SK-N-SH (cell line): ENCODE results near the gene KRT71. TPM values are rescaled to one million over a fixed set of nuclear protein-coding genes. Genes with fewer than 3 reads are reported as not detected.

Source experiments
- CTCF ChIA-PET: fragments of 300-600, 350-600 bp; formaldehyde crosslinking; extraction: SDS; loops from one replicate; lab custom pipeline; 2021; lab: Yijun Ruan, JAX
- POLR2A ChIA-PET: fragments of 350-600 bp; sonication (Branson Sonifier 250); formaldehyde crosslinking; extraction: SDS; loops from one replicate; lab custom pipeline; 2020; ENCODE audit warnings: antibody characterized with exemption, inconsistent platforms; lab: Yijun Ruan, JAX
- DNase-seq: peaks from one replicate; pipeline ENCODE4 v3.0.0; 2012
- H2AFZ ChIP-seq: fragments of 200-600 bp; sonication (generic); 2 replicates; pipeline ENCODE4 v1.8.1; 2016; ENCODE audit warnings: antibody characterized with exemption, mild to moderate bottlenecking, low read depth
- H3F3A ChIP-seq: fragments of 200-600 bp; sonication (generic); replicated peaks from 2 replicates; pipeline ENCODE3; 2016; ENCODE audit warnings: antibody characterized with exemption, mild to moderate bottlenecking; ENCODE audit not compliant: insufficient read depth
- H3K27ac ChIP-seq, 2 experiments: fragments of 200-500 bp in 1 of 2; fragments of 200-600 bp in 1 of 2; sonication (Bioruptor generic) in 1 of 2; sonication (generic), shearing (Covaris generic) in 1 of 2; 2 replicates each; pipeline versions ENCODE4 v1.5.1 to v1.6.1; 2014 to 2016; ENCODE audit warnings: low read depth in 2 of 2, inconsistent platforms in 1 of 2, low read length in 1 of 2, mild to moderate bottlenecking in 1 of 2, mixed read lengths in 1 of 2
- H3K27me3 ChIP-seq: fragments of 200-600 bp; sonication (generic), shearing (Covaris generic); 2 replicates; pipeline ENCODE4 v1.6.1; 2016; ENCODE audit warnings: mixed run types; ENCODE audit not compliant: insufficient read depth
- H3K36me3 ChIP-seq, 2 experiments: fragments of 200-500 bp in 1 of 2; fragments of 200-600 bp in 1 of 2; sonication (Bioruptor generic) in 1 of 2; sonication (generic) in 1 of 2; replicated peaks in 1 of 2; 2 replicates each; pipeline versions ENCODE3 to v1.5.1; 2014 to 2016; ENCODE audit warnings: low read length in 1 of 2, mild to moderate bottlenecking in 1 of 2; ENCODE audit not compliant: insufficient read depth in 2 of 2, control insufficient read depth in 1 of 2
- H3K4me1 ChIP-seq, 2 experiments: fragments of 200-500 bp in 1 of 2; fragments of 200-600 bp in 1 of 2; sonication (Bioruptor generic) in 1 of 2; sonication (generic), shearing (Covaris generic) in 1 of 2; 2 replicates each; pipeline versions ENCODE4 v1.5.1 to v1.6.1; 2014 to 2016; ENCODE audit warnings: low read depth in 1 of 2, low read length in 1 of 2, mixed run types in 1 of 2; ENCODE audit not compliant: insufficient read depth in 2 of 2, control insufficient read depth in 1 of 2
- H3K4me2 ChIP-seq: fragments of 200-600 bp; sonication (generic), shearing (Covaris generic); 2 replicates; pipeline ENCODE4 v1.6.1; 2017; ENCODE audit warnings: mixed run types
- H3K4me3 ChIP-seq, 2 experiments: fragments of 200-500 bp in 1 of 2; fragments of 200-600 bp in 1 of 2; sonication (Bioruptor generic) in 1 of 2; sonication (generic), shearing (Covaris generic) in 1 of 2; 2 replicates each; pipeline versions ENCODE4 v1.5.1 to v1.8.1; 2014 to 2016; ENCODE audit warnings: low read depth in 2 of 2, inconsistent platforms in 1 of 2, low read length in 1 of 2, mild to moderate bottlenecking in 1 of 2, mixed read lengths in 1 of 2, moderate library complexity in 1 of 2
- H3K79me2 ChIP-seq: fragments of 200-600 bp; sonication (generic); 2 replicates; pipeline ENCODE4 v1.8.1; 2017; ENCODE audit warnings: mild to moderate bottlenecking; ENCODE audit not compliant: insufficient read depth
- H3K9ac ChIP-seq: fragments of 200-600 bp; sonication (generic); 2 replicates; pipeline ENCODE4 v1.6.1; 2017; ENCODE audit warnings: mixed run types
- H3K9me2 ChIP-seq: fragments of 200-600 bp; sonication (generic); 2 replicates; pipeline ENCODE4 v1.6.1; 2017; ENCODE audit warnings: mixed run types
- H3K9me3 ChIP-seq: fragments of 200-600 bp; sonication (generic); 2 replicates; pipeline ENCODE4 v1.6.1; 2017; ENCODE audit warnings: mixed run types, mild to moderate bottlenecking, moderate library complexity
- H4K20me1 ChIP-seq: fragments of 200-600 bp; sonication (generic); 2 replicates; pipeline ENCODE4 v1.6.1; 2017; ENCODE audit warnings: mild to moderate bottlenecking, mixed run types; ENCODE audit not compliant: insufficient read depth
- CHD2 ChIP-seq: fragments of 150-350 bp; IDR thresholded peaks from 2 replicates; pipeline ENCODE4 v1.6.1; 2018; ENCODE audit warnings: low read length; ENCODE audit not compliant: partially characterized antibody
- ELF1 ChIP-seq: IDR thresholded peaks from 2 replicates; pipeline ENCODE4 v1.4.0; 2012
- EP300 ChIP-seq, 2 experiments: IDR thresholded peaks; 2 replicates each; pipeline versions ENCODE4 v1.4.0 to v1.6.1; 2012; ENCODE audit warnings: borderline replicate concordance in 1 of 2, low read depth in 1 of 2, low read length in 1 of 2
- EZH2phosphoT487 ChIP-seq: fragments of 200-600 bp; sonication (generic); IDR thresholded peaks from 2 replicates; pipeline ENCODE4 v1.6.1; 2017; ENCODE audit warnings: low read depth, mixed run types, mild to moderate bottlenecking, antibody characterized with exemption, moderate library complexity, borderline replicate concordance
- MEF2A ChIP-seq: IDR thresholded peaks from 2 replicates; pipeline ENCODE4 v1.4.0; 2012; ENCODE audit warnings: low read depth, borderline replicate concordance
- RAD21 ChIP-seq: IDR thresholded peaks from 2 replicates; pipeline ENCODE4 v1.6.1; 2012; ENCODE audit warnings: mild to moderate bottlenecking, low read length
- RXRA ChIP-seq: IDR thresholded peaks from 2 replicates; pipeline ENCODE4 v1.4.0; 2012; ENCODE audit warnings: low read depth, mild to moderate bottlenecking, borderline replicate concordance
- TAF1 ChIP-seq: IDR thresholded peaks from 2 replicates; pipeline ENCODE4 v1.6.1; 2012; ENCODE audit warnings: low read depth, mild to moderate bottlenecking, low read length, moderate library complexity, borderline replicate concordance
- WGBS: methylation state at CpG from one replicate; pipeline ENCODE4 v1.1.6; 2017; ENCODE audit warnings: low lambda C conversion rate; 5-methylcytosine and 5-hydroxymethylcytosine counted together
- polyA plus RNA-seq, 3 experiments: library from polyadenylated mRNA; depleted of rRNA; stranded (reverse); fragments of >200 nt; gene quantifications; 2 replicates each; pipeline ENCODE4 v1.2.3, GENCODE V29; 2012
- TF ChIP-seq, protein P1 (sequence below): IDR thresholded peaks from 2 replicates; pipeline ENCODE4; 2012

KRT71 gene
- polyA plus RNA-seq, 1 of the 3 experiments (the other 2 are of a cell fraction), result not detected

DNA sequence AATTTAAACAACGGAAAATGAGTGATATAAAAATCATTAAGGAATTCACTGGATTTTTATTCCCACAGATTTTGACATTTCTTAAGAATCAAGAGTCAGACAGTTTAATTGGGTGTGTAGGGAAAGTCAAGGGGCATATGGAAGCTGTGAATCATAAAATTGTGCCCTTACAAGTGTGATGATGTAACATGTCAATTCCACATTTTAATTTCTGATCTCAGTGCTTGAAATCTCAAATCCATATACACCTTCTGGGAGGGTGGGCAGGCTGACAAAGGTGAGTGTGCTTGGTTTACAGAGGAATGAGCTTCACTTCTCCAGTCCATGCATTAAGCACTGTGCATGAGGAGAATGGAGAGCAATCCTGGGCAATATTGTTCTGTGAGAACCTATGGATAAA is 58.8 kb downstream of the KRT71 start:
- no peak overlapping the region for H2AFZ ChIP-seq
- H3K9me2 ChIP-seq, result no peaks in the 10 kb centered on the region
- no peaks in the 10 kb centered on the region for H3K79me2 ChIP-seq
- H3K9ac ChIP-seq, result no peak overlapping the region
- ChIA-PET POLR2A (no interaction called here), CTCF (interaction anchor here (0.8 to 1.3 kb wide), 2 partner anchors 12 to 20 kb away, joined by 3 to 4 read pairs; no protein-coding TSS in a partner anchor)
- DNase-seq, result no peak
- H3F3A ChIP-seq, result no peaks in the 10 kb centered on the region
- no peak overlapping the region for H3K27ac ChIP-seq
- no peak overlapping the region for H3K4me2 ChIP-seq
- H3K9me3 ChIP-seq, result no peaks in the 10 kb centered on the region
- no peaks in the 10 kb centered on the region for H3K36me3 ChIP-seq
- WGBS, result 29% methylated on average over 1 of the region's 1 CpG
- H3K27me3 ChIP-seq, result peaks cover 52% of the 10 kb centered on the region; the same call in 1 of the 2 replicates
- no peaks in the 10 kb centered on the region; a peak in 1 of 4 replicates for H3K4me1 ChIP-seq
- TF ChIP-seq CHD2, result no peak
- TF ChIP-seq ELF1, result no peak
- TF ChIP-seq, protein P1, sequence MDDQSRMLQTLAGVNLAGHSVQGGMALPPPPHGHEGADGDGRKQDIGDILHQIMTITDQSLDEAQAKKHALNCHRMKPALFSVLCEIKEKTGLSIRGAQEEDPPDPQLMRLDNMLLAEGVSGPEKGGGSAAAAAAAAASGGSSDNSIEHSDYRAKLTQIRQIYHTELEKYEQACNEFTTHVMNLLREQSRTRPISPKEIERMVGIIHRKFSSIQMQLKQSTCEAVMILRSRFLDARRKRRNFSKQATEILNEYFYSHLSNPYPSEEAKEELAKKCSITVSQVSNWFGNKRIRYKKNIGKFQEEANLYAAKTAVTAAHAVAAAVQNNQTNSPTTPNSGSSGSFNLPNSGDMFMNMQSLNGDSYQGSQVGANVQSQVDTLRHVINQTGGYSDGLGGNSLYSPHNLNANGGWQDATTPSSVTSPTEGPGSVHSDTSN, result no peak
- TF ChIP-seq RAD21, result no peak
- no peak for TF ChIP-seq TAF1
- no peak for TF ChIP-seq MEF2A
- no peak for TF ChIP-seq EZH2phosphoT487
- TF ChIP-seq RXRA, result no peak
- TF ChIP-seq EP300 (IDR thresholded peaks at IDR 0.05; ENCODE audit: borderline replicate concordance in 1 of 2, low read depth in 1 of 2, low read length in 1 of 2), result no peak
- TF ChIP-seq, all 33 proteins: peak for 0
- Histone ChIP-seq H3K4me3 (no peak overlapping the region), H4K20me1 (no peaks in the 10 kb centered on the region)

Other genes starting within 250 kb of the KRT71 start
- gene KRT83, start 231.7 kb downstream of the KRT71 start, polyA plus RNA-seq (2012; rRNA removed), result 0.03 TPM in 1 of 2 replicates, not detected in the other
- not detected in 2 replicates for gene KRT85, start 185.7 kb downstream of the KRT71 start, polyA plus RNA-seq (2012; rRNA removed)
- gene KRT84, start 167.5 kb downstream of the KRT71 start, polyA plus RNA-seq (2012; rRNA removed), result not detected in 2 replicates
- gene KRT82, start 146.8 kb downstream of the KRT71 start, polyA plus RNA-seq (2012; rRNA removed), result not detected in 2 replicates
- gene KRT75, start 118.8 kb downstream of the KRT71 start, polyA plus RNA-seq (2012; rRNA removed), result not detected in 2 replicates
- gene KRT6B, start 101.0 kb downstream of the KRT71 start, polyA plus RNA-seq (2012; rRNA removed), result not detected in 2 replicates
- not detected in 2 replicates for gene KRT6C, start 79.3 kb downstream of the KRT71 start, polyA plus RNA-seq (2012; rRNA removed)
- not detected in 2 replicates for gene KRT6A, start 59.9 kb downstream of the KRT71 start, polyA plus RNA-seq (2012; rRNA removed)
- gene KRT5, start 32.8 kb downstream of the KRT71 start, polyA plus RNA-seq (2012; rRNA removed), result not detected in 2 replicates
- gene KRT74, start 20.7 kb upstream of the KRT71 start, polyA plus RNA-seq (2012; rRNA removed), result not detected in 2 replicates
- not detected in 2 replicates for gene KRT72, start 48.3 kb upstream of the KRT71 start, polyA plus RNA-seq (2012; rRNA removed)
- not detected in 2 replicates for gene KRT73, start 65.4 kb upstream of the KRT71 start, polyA plus RNA-seq (2012; rRNA removed)
- not detected in 2 replicates for gene KRT2, start 99.1 kb upstream of the KRT71 start, polyA plus RNA-seq (2012; rRNA removed)
- not detected in 2 replicates for gene KRT1, start 127.3 kb upstream of the KRT71 start, polyA plus RNA-seq (2012; rRNA removed)
- gene KRT77, start 150.4 kb upstream of the KRT71 start, polyA plus RNA-seq (2012; rRNA removed), result not detected in 2 replicates
- not detected in 2 replicates for gene KRT76, start 224.2 kb upstream of the KRT71 start, polyA plus RNA-seq (2012; rRNA removed)
- gene KRT3, start 243.0 kb upstream of the KRT71 start, polyA plus RNA-seq (2012; rRNA removed), result not detected in 2 replicates